GM12864 (cell line): Measurements from ENCODE around the gene RXFP4.
A peak's percentile ranks its signal among the peaks of the same experiment; 100 is the strongest.

Experiments used
- DNase-seq: peaks from one replicate; pipeline ENCODE4 v3.0.0-alpha.2; 2011; ENCODE audit warnings: low read depth
- H3K4me3 ChIP-seq: 2 replicates; pipeline ENCODE4 v1.5.1; 2011; ENCODE audit warnings: mild to moderate bottlenecking, low read depth, low read length, control low read depth
- TF ChIP-seq, protein P1 (sequence below): IDR thresholded peaks from 2 replicates; pipeline ENCODE4 v1.5.1; 2011; ENCODE audit warnings: low read depth, mild to moderate bottlenecking, moderate library complexity, low read length, control low read depth, inconsistent platforms; ENCODE audit errors: missing control alignments

RXFP4 gene

DNA sequence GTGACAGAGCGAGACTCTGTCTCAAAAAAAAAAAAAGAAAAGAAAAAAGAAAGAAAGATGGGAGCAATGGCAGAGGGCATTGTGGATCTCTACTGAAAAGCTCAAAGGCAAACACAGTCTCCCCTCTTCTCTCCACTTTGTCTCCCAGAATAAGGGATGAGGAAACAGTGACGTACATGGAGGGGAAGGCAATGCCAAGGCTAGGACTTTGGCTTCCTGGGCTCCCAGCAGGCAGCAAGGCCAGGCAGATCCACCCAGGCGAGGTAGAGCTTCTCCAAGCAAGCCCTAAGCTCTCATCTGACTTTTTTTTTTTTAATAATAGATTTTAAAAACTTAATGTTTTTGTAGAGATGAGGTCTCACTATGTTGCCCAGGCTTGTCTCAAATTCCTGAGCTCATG, 32.3 kb downstream of the RXFP4 start:
- no peak overlapping the region for H3K4me3 ChIP-seq
- TF ChIP-seq, protein P1, sequence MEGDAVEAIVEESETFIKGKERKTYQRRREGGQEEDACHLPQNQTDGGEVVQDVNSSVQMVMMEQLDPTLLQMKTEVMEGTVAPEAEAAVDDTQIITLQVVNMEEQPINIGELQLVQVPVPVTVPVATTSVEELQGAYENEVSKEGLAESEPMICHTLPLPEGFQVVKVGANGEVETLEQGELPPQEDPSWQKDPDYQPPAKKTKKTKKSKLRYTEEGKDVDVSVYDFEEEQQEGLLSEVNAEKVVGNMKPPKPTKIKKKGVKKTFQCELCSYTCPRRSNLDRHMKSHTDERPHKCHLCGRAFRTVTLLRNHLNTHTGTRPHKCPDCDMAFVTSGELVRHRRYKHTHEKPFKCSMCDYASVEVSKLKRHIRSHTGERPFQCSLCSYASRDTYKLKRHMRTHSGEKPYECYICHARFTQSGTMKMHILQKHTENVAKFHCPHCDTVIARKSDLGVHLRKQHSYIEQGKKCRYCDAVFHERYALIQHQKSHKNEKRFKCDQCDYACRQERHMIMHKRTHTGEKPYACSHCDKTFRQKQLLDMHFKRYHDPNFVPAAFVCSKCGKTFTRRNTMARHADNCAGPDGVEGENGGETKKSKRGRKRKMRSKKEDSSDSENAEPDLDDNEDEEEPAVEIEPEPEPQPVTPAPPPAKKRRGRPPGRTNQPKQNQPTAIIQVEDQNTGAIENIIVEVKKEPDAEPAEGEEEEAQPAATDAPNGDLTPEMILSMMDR = no peak
- DNase-seq = no peak

DNA sequence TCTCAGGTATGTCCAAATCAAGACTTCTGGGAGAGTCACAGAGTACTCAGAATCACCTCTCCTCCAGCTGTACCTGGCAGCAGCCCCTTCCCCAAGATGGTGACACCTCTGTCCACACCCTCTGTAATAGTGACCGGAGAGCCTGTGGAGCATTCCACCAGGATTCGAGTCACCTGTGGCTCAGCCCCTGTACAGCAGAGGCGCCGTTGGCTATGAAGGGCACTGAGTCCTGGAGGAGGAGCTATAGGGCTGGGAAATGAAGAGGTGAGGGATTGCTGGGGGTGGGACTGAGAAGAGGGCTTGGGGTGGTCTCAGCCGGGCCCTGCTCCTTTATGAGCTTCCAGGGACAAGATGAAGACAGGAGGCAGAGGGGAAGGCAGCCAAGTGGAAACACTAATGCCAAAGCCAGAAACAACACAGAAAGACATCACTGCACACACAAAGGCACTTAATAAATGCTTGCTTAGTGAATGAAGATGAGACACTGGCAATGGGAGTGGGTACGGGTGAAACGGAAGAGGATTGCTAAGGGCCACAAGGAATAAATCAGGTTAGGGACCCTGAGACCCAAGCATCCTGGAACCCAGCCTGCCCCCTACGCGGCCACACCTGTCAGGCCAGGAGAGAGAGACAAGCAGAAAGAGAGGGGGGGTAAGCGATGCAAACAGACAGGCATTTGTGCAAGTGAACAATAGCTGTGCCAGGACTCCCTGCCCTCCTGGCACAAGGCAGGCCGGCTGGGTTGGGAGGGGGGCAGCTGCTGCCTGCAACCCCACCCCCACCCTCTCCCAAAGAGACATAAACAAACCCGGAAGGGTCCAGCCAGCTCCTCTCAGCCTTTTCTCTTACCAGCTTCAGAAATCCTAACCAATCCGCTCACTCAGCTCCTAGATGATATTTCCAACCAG, 33.0 kb downstream of the RXFP4 start:
- H3K4me3 ChIP-seq = peak overlapping the region; percentile 88
- DNase-seq = no peak
- TF ChIP-seq, protein P1 = no peak

DNA sequence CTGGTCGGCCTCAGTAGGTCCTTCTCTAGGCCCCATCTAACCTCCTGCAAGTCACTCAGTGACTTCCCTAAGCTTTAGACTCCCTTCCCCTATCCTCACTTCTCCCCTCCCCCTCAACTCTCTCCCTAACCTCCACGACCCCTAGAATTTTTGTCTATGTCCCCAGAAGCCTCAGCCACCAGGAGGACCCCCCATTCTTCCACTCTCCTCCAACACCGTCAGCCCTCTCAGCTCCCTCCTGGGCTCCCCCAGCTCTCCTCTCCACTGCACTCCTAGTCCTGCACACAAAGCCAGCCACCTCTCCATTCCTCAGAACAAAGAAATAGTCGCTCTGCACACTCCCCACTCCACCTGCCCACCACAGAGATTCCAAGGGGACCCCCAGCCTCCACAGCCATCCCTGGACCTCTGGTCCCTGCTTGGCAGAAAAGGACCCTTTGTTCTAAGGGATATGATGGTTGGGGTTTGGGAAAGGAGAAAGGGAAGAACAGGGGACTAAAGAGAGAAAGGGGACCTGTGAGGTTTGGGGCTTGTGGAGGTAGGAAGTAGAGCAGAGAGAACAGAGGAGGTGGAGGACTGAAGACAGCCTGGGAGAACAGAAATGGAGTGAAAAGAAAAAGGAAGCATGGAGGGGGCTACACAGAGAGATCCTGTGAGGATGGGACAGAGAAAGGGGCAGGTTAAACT, 34.1 kb downstream of the RXFP4 start:
- no peak for DNase-seq
- peak overlapping the region; percentile 88 for H3K4me3 ChIP-seq

DNA sequence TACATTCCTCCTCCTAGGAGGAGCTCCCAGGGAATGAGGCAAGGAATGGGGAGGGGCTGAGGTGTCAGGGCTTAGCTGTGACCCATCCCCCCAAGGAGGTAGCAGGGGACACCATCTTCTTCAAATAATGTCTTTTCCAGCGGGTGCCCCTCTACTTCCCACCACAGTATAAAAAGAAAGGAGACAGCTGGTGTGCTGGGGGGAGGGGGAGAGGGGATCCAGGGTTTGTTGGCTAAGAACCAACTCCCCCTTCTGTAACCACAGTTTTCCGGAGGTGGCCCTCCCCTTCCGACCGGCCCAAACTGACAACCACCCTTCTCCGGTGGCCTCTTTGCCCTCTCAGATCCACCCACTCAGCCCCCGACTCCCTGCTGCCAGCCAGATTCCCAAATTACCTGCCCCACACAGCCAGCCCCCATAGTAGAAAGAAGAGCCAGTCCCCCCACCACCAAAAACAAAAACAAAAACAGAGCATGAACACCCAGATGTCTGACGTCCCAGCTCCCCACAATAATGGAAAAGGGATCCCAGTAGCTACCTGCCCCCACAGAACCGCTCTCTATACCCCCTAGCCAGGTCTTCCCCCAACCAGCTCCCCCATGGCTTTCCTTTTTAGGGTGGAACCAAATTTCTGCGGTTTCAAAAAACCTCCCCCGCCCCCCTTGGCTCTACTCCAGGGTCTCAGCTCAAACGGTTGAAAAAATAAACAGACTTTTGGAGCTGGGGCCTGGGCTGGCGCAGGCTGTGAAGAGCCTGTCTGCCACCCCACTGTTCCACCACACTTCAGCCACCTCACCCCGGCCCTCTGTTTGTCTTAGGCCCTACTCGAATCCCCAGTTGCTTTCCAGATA, 34.8 kb downstream of the RXFP4 start:
- TF ChIP-seq, protein P1 = no peak
- no peak for DNase-seq

More for the DNA sequence above, 34.1 kb downstream of the RXFP4 start:
- TF ChIP-seq, protein P1 = no peak

DNA sequence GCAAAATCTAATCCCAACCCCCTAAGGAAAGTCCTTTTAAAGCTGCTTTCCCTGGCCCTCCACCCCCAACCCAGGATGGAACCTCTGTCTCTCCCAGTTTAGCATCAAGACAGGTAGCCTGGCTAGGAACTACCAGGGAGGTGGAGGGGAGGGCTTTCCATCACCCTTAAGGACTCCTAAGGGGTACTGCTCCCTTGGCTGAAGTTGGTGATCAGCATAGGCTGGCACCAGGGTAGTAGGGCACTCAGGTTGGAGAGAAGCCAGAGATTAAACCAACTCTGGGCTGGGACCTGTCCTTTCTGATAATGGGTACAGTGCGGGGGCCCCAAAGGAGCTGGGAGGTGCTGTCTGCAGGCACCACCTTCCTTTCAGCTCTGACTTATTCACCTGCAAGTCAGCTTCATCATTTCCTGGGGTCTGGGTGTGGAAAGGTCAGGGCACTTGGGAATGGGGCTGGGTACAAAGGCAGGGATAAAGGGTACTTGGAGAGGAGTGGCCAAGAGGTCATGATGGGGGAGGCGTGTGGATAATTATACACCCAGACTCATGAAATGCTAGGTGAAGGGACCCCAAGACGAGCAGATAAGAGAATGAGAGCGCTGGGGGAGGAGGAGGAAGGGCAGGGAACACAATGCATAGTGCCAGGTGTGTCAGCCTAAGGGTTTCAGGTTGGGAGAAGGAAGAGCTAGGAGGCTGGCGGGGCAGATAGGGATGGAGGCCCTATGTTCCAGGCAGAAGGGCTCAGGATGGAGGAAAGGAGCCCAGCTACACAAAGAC, 35.7 kb downstream of the RXFP4 start:
- peak overlapping the region; percentile 88 for H3K4me3 ChIP-seq
- DNase-seq = no peak
- TF ChIP-seq, protein P1 = no peak

More for the DNA sequence above, 34.8 kb downstream of the RXFP4 start:
- H3K4me3 ChIP-seq = peak overlapping the region; percentile 88
